HS-5 (cell line): ENCODE results near the gene GRIN1.

Experiments used
- DNase-seq: peaks from one replicate; pipeline ENCODE4 v3.0.0-alpha.2; 2012; ENCODE audit warnings: low read depth

The GRIN1 gene

GRCh38 chr9:137178939-137179630, 40.1 kb downstream of the GRIN1 start:
- no peak for DNase-seq

- no peak for DNase-seq
These were observed 40.8 kb downstream of the GRIN1 start for GRCh38 chr9:137179761-137180160.

DNA sequence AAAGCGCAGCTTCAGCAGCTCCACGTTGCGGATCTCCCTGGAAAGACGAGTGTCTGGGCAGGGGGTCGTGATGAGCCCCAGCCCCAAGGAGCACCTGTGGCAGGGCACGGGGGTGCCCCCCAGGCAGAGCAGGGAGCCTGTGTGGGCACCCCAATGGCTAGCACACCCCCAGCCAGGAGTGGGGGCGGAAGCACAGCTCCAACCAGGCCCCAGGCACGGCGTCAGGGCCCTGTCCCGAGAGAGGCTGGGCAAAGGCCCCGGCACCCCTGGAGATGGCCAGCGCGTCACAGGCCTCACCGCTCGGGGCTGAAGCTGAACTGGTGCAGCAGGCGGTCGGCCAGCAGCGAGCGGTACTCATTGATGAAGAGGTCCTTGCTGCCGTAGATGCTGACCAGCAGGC, 41.5 kb downstream of the GRIN1 start:
- DNase-seq = no peak

- no peak for DNase-seq
These were observed 42.7 kb downstream of the GRIN1 start for GRCh38 chr9:137181680-137182079.

- DNase-seq = no peak
These were observed 43.9 kb downstream of the GRIN1 start for GRCh38 chr9:137182836-137183235.

DNA sequence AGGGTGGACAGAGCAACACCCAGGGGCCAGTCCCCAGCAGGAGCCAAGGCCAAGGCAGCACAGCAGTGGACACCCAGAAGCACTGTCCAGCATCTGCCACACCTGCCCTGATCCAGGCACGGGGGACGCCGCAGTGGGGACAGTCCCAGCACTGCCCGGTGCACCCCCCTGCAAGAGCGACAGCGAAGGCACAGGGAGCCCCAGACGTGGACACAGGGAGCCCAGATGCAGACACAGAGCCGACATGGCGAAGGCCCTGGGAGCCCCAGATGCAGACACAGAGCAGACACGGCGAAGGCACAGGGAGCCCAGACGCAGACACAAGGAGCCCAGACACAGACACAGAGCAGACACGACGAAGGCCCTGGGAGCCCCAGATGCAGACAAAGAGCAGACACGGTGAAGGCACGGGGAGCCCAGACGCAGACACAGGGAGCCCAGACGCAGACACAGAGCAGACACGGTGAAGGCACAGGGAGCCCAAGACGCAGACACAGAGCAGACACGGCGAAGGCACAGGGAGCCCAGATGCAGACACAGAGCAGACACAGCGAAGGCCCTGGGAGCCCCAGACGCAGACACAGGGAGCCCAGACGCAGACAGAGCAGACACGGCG, 45.1 kb downstream of the GRIN1 start:
- DNase-seq = no peak

- no peak for DNase-seq
These were observed 46.1 kb downstream of the GRIN1 start for GRCh38 chr9:137184881-137185660.

DNA sequence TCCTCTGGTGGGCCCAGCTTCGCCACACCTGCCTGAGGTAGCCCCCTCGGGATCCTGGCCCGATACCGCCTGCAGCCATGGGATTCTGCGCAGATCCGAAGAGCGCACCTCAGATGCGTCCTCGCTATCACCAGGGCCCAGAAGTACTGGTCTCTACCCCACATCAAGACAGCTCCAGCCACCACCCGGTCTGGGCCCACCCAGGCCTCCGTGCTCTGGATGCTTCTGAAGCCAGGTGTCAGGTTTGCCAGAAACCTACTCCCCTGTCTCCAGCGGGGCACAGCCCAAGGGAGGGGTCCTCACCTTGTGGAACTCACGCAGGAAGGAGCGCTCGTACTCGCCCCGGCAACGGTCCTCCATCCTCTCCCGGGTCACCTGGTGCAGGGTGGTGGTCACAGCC, 47.0 kb downstream of the GRIN1 start:
- no peak for DNase-seq

DNA sequence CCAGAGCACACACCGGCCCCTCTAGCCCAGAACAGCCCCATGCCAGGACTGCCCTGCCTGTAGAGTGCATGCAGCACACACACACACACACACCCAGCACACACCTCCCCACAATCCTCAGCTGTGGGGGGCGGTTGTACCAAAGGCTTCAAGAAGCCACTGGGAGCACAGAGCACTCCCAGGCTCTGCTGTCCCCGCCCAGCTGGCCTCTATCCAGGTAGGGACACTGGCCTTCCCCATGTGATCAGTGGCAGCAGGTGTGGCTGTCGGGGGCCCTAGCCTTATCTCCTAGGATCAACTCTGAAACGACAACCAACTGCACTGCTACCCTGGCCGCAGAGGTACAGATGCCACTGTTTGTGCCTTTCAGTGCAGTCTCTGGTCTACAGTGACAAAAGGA, 47.4 kb downstream of the GRIN1 start:
- no peak for DNase-seq

DNA sequence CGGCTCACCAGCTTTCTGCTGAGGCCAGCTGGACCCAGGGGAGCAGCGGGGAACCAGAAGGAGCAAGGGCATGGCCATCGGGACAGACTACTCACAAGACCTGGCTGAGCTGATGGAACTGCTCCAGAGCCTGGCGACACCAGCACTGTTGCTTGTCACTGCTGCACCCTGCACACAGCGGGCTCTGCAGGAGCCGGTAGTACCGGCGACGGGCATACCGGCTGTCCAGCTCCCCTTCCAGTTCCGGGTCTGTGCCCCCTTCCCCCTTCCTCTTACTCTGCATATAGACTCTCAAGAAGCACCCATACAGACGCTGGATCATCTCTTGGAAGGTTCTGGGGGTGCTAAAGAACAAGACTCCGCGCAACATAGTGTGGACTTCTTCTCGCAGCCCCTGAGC, 48.4 kb downstream of the GRIN1 start:
- no peak for DNase-seq

DNA sequence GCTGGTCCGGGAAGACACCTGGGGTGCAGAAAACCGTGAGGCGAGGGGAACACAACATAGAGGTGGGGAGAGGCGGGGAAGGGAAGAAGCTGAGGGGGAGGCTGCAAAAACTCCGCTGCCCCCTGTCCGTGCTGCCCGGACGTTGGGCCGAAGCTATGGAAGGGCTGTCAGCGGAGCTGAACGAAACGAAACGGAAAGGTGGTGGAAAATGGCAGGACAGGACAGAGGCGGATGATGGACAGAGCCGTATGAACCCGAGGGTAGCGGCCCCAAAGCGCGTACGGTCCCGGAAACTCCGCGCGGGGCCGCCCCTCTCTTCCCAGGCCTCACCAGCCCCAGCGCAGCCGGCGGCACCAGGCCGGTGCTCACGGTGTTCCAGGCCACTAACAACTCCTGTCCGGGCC, 49.1 kb downstream of the GRIN1 start:
- DNase-seq = no peak

DNA sequence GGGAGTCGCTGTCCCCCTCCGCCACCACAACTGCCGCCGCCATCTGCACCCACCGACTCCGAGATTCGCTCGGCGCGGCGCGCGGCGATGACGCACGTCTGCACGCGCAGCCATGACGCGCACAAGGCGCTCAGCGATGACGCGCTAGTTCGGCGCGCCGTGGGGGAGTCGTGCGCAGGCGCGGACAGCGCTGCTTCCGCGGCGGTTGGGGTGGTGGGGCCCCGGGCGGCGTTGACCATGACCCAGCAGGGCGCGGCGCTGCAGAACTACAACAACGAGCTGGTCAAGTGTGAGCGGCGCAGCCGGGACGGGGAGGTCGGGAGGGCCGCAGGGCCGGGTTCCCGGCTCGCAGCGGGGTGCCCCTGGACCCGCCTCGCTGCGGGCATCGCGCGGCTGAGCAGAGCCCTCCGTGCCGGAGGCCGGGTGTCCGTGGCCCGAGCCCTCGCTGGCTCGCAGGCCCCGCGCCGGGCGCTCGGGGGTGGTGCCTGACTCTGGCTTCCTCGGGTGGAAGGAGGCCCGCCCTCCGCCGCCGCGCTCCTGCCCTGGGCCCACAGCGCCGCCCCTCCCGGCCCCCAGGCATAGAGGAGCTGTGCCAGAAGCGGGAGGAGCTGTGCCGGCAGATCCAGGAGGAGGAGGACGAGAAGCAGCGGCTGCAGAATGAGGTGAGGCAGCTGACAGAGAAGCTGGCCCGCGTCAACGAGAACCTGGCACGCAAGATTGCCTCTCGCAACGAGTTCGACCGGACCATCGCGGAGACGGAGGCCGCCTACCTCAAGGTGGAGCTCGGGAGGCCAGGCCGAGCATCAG, 49.7 kb downstream of the GRIN1 start, which contains the start of the genes ANAPC2 and SSNA1:
ANAPC2 (minus strand) TSS at position 71 of the 807 bp plus-strand sequence; CDS start at position 43, 28 bp downstream.
SSNA1 (plus strand) TSS at position 187 of the 807 bp plus-strand sequence; CDS start at position 238, 51 bp downstream.
- DNase-seq = peak; percentile 75

- no peak for DNase-seq
These were observed 50.6 kb downstream of the GRIN1 start for GRCh38 chr9:137189297-137190295.

DNA sequence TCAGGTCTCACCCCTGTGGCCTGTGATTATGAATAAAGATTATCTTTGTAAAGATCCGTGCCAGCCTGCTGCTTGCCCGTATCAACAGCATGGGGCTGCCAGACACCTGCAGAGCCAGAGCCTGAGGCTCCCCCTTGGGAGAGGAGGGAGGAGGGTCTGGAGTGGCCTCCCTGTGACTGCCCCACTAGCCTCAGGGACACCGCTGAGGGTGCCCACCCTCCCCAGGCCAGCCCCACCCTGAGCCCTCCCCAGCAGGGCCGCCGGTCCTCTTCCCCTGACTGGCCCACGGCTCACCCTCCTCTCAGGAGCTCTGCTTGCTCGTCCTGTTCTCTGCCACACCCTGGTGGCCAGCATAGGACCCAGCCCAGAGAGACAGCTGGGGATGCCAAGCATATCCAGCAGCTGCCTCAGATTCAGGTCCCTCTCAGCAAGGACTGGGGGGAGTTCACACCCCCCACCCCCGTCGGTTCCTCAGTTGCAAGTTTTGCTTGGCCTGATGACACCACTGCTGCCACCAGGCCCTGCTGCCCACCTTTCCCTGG, 51.4 kb downstream of the GRIN1 start:
- no peak for DNase-seq

DNA sequence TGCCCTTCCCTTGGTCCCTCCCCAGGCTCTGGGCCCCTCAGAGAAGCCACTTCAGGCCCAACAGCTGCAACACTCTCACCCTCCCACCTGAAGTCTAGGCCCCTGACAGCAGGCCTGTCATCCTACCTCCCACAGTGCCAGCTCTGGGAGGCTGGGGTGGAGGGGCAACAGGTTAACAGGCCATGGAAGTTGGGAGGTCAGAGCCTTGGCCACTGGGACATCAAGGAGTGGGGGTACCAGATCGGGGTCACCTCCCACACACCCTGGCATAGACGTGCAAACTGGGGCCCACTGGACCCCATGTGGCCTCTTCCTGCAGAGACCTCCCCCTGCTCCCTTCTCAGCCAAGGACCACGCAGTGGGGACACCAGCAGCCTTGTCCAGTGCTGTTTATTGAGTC, 52.3 kb downstream of the GRIN1 start:
- DNase-seq = no peak

- DNase-seq = no peak
These were observed 52.9 kb downstream of the GRIN1 start for GRCh38 chr9:137191691-137192447.

DNA sequence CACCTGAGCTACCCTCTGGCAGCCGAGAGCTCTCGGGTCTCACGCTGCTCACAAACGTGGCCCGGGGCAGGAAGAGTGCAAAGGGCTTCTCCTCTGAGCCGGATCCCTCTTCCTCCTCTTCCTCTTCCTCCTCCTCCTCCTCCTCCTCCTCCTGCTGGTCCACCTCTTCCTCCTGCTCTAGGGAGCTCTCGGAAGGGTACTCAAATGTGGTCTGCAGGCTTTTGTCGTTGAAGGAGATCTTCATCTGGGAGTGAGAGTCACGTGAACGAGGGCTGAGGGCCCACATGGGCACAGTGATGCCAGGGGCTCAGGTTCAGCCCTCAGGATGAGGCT, 53.5 kb downstream of the GRIN1 start:
- DNase-seq = no peak

- no peak for DNase-seq
These were observed 53.9 kb downstream of the GRIN1 start for GRCh38 chr9:137192859-137193258.

DNA sequence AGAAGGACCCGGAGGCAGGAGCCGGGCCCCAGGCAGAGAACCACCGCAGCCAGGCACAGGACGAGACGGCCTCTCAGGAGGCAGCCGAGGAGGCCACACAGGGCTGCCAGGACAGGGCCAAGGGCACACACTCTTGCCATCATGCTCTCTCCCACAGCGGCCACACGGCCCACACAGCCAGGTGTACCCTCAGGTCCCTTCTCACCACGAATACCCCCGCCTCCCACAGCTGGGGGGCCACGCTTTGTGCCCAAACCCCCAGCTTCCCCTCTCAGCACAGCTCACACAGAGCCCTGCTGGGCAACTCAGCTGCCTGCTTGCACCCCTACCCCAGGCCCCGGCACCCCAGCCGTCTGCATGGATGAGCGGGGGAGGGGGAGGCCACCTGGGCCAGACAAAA, 54.8 kb downstream of the GRIN1 start:
- no peak for DNase-seq

DNA sequence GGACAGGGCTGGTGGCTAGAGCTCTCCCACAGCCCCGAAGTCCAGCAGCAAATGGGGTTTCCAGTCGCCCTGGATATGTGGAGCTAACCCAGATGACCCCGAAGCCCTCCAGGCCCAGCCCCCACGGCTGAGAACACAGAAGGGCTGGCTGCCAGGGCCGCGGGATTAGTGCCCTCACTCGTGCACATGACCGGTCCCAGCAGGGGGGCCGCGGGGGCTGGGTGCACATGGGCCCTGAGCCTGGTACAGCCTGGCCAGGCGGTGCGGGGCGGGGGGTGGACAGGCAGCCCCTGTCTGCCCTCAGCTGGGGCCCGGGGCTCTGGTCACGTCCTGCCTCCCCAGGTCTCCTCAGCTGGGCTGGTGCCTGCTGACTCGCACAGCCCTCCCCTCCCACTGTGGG, 55.4 kb downstream of the GRIN1 start:
- no peak for DNase-seq
